OCI-LY3 (cell line): ENCODE measurements around the gene AOC1.

Experiments used
- H2AFZ ChIP-seq: fragments of 200-600, 300-600 bp; shearing (Covaris generic); 2 replicates; pipeline ENCODE4 v1.6.0; 2014; ENCODE audit warnings: antibody characterized with exemption, low read depth, low read length
- H3K27ac ChIP-seq: fragments of 200-600, 300-600 bp; sonication (generic); 2 replicates; pipeline ENCODE4 v1.5.1; 2014; ENCODE audit warnings: mild to moderate bottlenecking, low read length, moderate library complexity, mixed read lengths
- H3K27me3 ChIP-seq: fragments of 200-600, 300-600 bp; sonication (generic); 2 replicates; pipeline ENCODE4 v1.6.1; 2014; ENCODE audit warnings: low read depth, low read length, mixed read lengths
- H3K36me3 ChIP-seq: fragments of 200-600, 300-600 bp; sonication (generic); replicated peaks from 2 replicates; pipeline ENCODE3; 2014; ENCODE audit warnings: low read depth, low read length, mixed read lengths
- H3K4me1 ChIP-seq: fragments of 300-600, 200-600 bp; sonication (generic); 2 replicates; pipeline ENCODE4 v1.6.1; 2014; ENCODE audit warnings: low read length, mixed read lengths
- H3K4me2 ChIP-seq: fragments of 200-600, 300-600 bp; sonication (generic); 2 replicates; pipeline ENCODE4 v1.6.1; 2014; ENCODE audit warnings: low read length, mixed read lengths
- H3K4me3 ChIP-seq: fragments of 300-600, 200-600 bp; sonication (generic); 2 replicates; pipeline ENCODE4 v1.5.1; 2014; ENCODE audit warnings: antibody characterized with exemption, mild to moderate bottlenecking, low read length, moderate library complexity
- H3K79me2 ChIP-seq: fragments of 300-600, 200-600 bp; shearing (Covaris generic); 2 replicates; pipeline ENCODE4 v1.6.1; 2014; ENCODE audit warnings: mild to moderate bottlenecking, low read length, mixed read lengths
- H3K9ac ChIP-seq: fragments of 300-600, 200-600 bp; shearing (Covaris generic); 2 replicates; pipeline ENCODE4 v1.6.0; 2014; ENCODE audit warnings: mild to moderate bottlenecking, low read length, moderate library complexity
- H3K9me3 ChIP-seq: fragments of 200-600, 300-600 bp; shearing (Covaris generic); 2 replicates; pipeline ENCODE4 v1.6.1; 2014; ENCODE audit warnings: low read length, mixed read lengths; ENCODE audit not compliant: insufficient read depth
- H4K20me1 ChIP-seq: fragments of 200-600, 300-600 bp; sonication (generic); 2 replicates; pipeline ENCODE4 v1.6.1; 2016; ENCODE audit warnings: low read length, mixed read lengths; ENCODE audit not compliant: insufficient read depth
- EZH2phosphoT487 ChIP-seq: fragments of 200-600 bp; shearing (Covaris generic); IDR thresholded peaks from 2 replicates; pipeline ENCODE4 v1.6.1; 2018; ENCODE audit warnings: antibody characterized with exemption, mixed run types, low read depth
- TF ChIP-seq, protein P1 (sequence below): fragments of 200-600, 300-600 bp; sonication (generic); IDR thresholded peaks from 2 replicates; pipeline ENCODE4 v1.5.1; 2014; ENCODE audit warnings: antibody characterized with exemption, low read length, low read depth

The AOC1 gene

GRCh38 chr7:150848561-150849115 lies 3.7 kb upstream of the AOC1 start:
- no peak overlapping the region for H3K27ac ChIP-seq
- H2AFZ ChIP-seq: no peak overlapping the region
- H3K4me2 ChIP-seq: no peak overlapping the region
- H3K9ac ChIP-seq: no peak overlapping the region
- H4K20me1 ChIP-seq: no peaks in the 10 kb centered on the region
- no peaks in the 10 kb centered on the region for H3K79me2 ChIP-seq
- H3K27me3 ChIP-seq: peaks cover 5% of the 10 kb centered on the region; the same call in 1 of the 2 replicates
- H3K36me3 ChIP-seq: no peaks in the 10 kb centered on the region
- no peak overlapping the region for H3K4me3 ChIP-seq
- TF ChIP-seq EZH2phosphoT487: no peak
- TF ChIP-seq, protein P1, sequence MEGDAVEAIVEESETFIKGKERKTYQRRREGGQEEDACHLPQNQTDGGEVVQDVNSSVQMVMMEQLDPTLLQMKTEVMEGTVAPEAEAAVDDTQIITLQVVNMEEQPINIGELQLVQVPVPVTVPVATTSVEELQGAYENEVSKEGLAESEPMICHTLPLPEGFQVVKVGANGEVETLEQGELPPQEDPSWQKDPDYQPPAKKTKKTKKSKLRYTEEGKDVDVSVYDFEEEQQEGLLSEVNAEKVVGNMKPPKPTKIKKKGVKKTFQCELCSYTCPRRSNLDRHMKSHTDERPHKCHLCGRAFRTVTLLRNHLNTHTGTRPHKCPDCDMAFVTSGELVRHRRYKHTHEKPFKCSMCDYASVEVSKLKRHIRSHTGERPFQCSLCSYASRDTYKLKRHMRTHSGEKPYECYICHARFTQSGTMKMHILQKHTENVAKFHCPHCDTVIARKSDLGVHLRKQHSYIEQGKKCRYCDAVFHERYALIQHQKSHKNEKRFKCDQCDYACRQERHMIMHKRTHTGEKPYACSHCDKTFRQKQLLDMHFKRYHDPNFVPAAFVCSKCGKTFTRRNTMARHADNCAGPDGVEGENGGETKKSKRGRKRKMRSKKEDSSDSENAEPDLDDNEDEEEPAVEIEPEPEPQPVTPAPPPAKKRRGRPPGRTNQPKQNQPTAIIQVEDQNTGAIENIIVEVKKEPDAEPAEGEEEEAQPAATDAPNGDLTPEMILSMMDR: no peak
- peaks cover 6% of the 10 kb centered on the region; the same call in 1 of the 2 replicates for H3K4me1 ChIP-seq
- no peaks in the 10 kb centered on the region for H3K9me3 ChIP-seq

DNA sequence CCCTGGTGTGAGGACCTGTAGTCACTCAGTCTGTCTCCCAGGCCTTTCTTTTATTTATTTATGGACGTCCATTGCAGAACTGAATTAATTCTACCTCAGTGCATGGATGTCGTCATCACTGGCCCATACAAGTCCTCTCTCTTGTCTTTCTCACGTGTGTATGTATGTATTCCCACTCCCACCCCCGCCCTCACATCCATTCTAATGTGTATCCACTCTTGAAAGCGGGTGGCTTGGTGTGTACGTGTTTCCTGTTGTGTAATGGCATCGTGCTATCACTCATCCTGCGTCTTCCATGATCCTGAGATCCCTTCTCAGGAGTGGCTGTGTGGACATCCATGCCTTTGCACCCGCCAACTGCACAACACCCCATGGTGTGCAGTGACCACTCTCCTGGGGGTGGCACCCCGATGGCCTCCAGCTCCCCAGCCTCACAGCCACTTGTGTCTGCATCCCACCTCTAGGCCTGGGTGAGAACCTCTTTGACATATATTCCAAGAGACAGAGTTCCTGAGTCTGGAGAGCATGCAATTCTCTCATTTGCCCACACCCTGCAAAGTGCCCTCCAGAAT lies 3.0 kb upstream of the AOC1 start:
- no peaks in the 10 kb centered on the region for H3K9me3 ChIP-seq
- H3K4me2 ChIP-seq: no peak overlapping the region
- no peak overlapping the region for H2AFZ ChIP-seq
- H3K4me3 ChIP-seq: no peak overlapping the region
- H4K20me1 ChIP-seq: no peaks in the 10 kb centered on the region
- no peaks in the 10 kb centered on the region for H3K79me2 ChIP-seq
- H3K4me1 ChIP-seq: peaks cover 6% of the 10 kb centered on the region; the same call in 1 of the 2 replicates
- H3K36me3 ChIP-seq: no peaks in the 10 kb centered on the region
- TF ChIP-seq, protein P1: no peak
- no peak for TF ChIP-seq EZH2phosphoT487
- H3K27me3 ChIP-seq: peaks cover 5% of the 10 kb centered on the region; the same call in 1 of the 2 replicates
- no peak overlapping the region for H3K27ac ChIP-seq
- H3K9ac ChIP-seq: no peak overlapping the region

GRCh38 chr7:150850273-150850672 lies 2.0 kb upstream of the AOC1 start:
- Histone ChIP-seq H3K9ac (no peak overlapping the region), H3K27ac (no peak overlapping the region), H4K20me1 (no peaks in the 10 kb centered on the region), H3K4me2 (no peak overlapping the region), H3K9me3 (no peaks in the 10 kb centered on the region), H3K79me2 (no peaks in the 10 kb centered on the region), H3K4me3 (no peak overlapping the region), H3K4me1 (peaks cover 6% of the 10 kb centered on the region; the same call in 1 of the 2 replicates), H3K36me3 (no peaks in the 10 kb centered on the region), H2AFZ (no peak overlapping the region), H3K27me3 (peaks cover 5% of the 10 kb centered on the region; the same call in 1 of the 2 replicates)
- no peak for TF ChIP-seq EZH2phosphoT487
- TF ChIP-seq, protein P1: no peak

- Histone ChIP-seq H3K9me3 (no peaks in the 10 kb centered on the region), H3K4me2 (no peak overlapping the region), H3K4me3 (no peak overlapping the region), H3K9ac (no peak overlapping the region), H3K27me3 (peaks cover 5% of the 10 kb centered on the region; the same call in 1 of the 2 replicates), H3K36me3 (no peaks in the 10 kb centered on the region), H2AFZ (no peak overlapping the region), H3K4me1 (peaks cover 6% of the 10 kb centered on the region; the same call in 1 of the 2 replicates), H3K79me2 (no peaks in the 10 kb centered on the region), H4K20me1 (no peaks in the 10 kb centered on the region), H3K27ac (no peak overlapping the region)
- TF ChIP-seq, protein P1: no peak
- TF ChIP-seq EZH2phosphoT487: no peak
Observed at GRCh38 chr7:150851492-150852370, 586 bp upstream of the AOC1 start.
